K562 (cell line): ENCODE results near the gene LEPROT. TPM values are rescaled to one million over a fixed set of nuclear protein-coding genes. Genes with fewer than 3 reads are reported as not detected.

Experiments used
- BRD9 ChIP-seq: fragments of 450-650 bp; IDR thresholded peaks from 2 replicates; pipeline ENCODE4 v1.6.1; 2018; ENCODE audit warnings: low read depth; ENCODE audit not compliant: partially characterized antibody
- GATAD2A ChIP-seq: fragments of 450-650 bp; IDR thresholded peaks from 2 replicates; pipeline ENCODE4 v1.6.1; 2017
- HNRNPK ChIP-seq: fragments of 200-400 bp; formaldehyde crosslinking; IDR thresholded peaks from one replicate; pipeline ENCODE4 v1.6.1; 2018; ENCODE audit warnings: mild to moderate bottlenecking, low read depth, low read length; ENCODE audit not compliant: poor library complexity, severe bottlenecking
- HNRNPUL1 ChIP-seq: fragments of 200-400 bp; formaldehyde crosslinking; IDR thresholded peaks from 2 replicates; pipeline ENCODE4 v1.6.1; 2017; ENCODE audit warnings: low read length
- ILF3 ChIP-seq: fragments of 450-650 bp; IDR thresholded peaks from 2 replicates; pipeline ENCODE4 v1.6.1; 2018; ENCODE audit warnings: antibody characterized with exemption, mild to moderate bottlenecking, moderate library complexity, borderline replicate concordance
- MIER1 ChIP-seq: fragments of 450-650 bp; IDR thresholded peaks from 2 replicates; pipeline ENCODE4 v1.6.1; 2016; ENCODE audit warnings: antibody characterized with exemption, mild to moderate bottlenecking, low read depth
- NONO ChIP-seq, 2 experiments: fragments of 200-400 bp in 1 of 2; fragments of 450-650 bp in 1 of 2; formaldehyde crosslinking in 1 of 2; IDR thresholded peaks; 2 replicates each; pipeline ENCODE4 v1.6.1; 2017; ENCODE audit warnings: low read depth in 2 of 2, mild to moderate bottlenecking in 2 of 2, moderate library complexity in 2 of 2, low read length in 1 of 2
- PHB2 ChIP-seq: fragments of 450-650 bp; IDR thresholded peaks from 2 replicates; pipeline ENCODE4 v1.6.1; 2017; ENCODE audit warnings: low read depth
- POLR2AphosphoS5 ChIP-seq: IDR thresholded peaks from 2 replicates; pipeline ENCODE4 v1.6.1; 2011; ENCODE audit warnings: mild to moderate bottlenecking, low read depth, low read length, moderate library complexity; ENCODE audit not compliant: control insufficient read depth, insufficient read depth
- XRCC5 ChIP-seq: fragments of 200-400 bp; formaldehyde crosslinking; IDR thresholded peaks from 2 replicates; pipeline ENCODE4 v1.6.1; 2017; ENCODE audit warnings: low read depth, mild to moderate bottlenecking, low read length
- ZKSCAN8 ChIP-seq: fragments of 200-800 bp; sonication (Bioruptor generic); IDR thresholded peaks from 2 replicates; pipeline ENCODE4 v1.6.1; 2016; ENCODE audit warnings: missing genetic modification characterization, missing compliant biosample characterization
- ZNF780A ChIP-seq: fragments of 250-450 bp; sonication (Bioruptor Pico); IDR thresholded peaks from 2 replicates; pipeline ENCODE4 v1.5.0; 2021; ENCODE audit warnings: mild to moderate bottlenecking
- polyA plus RNA-seq, 8 experiments: library from polyadenylated mRNA; depleted of rRNA in 4 of 8; stranded (reverse) in 5 of 8; unstranded in 3 of 8; fragments of >200 nt; fragmentation: Nextera tagmentation in 2 of 8; fragmentation: Illumina TruSeq in 1 of 8; extraction: Ambion mirVana in 2 of 8; extraction: Trizol in 1 of 8; gene quantifications; 2 replicates each; pipeline versions ENCODE4 v1.2.1 to v1.2.3, GENCODE V29; 2011 to 2014; ENCODE audit warnings: inconsistent platforms in 1 of 8, missing spikeins in 1 of 8
- total RNA-seq, 7 experiments: library from RNA; depleted of rRNA in 6 of 7; stranded (reverse); fragments of >200 nt in 6 of 7; fragmentation: Illumina TruSeq in 2 of 7; extraction: Trizol in 2 of 7; gene quantifications; 2 replicates each; pipeline versions ENCODE4 v1.2.1 to v1.2.3, GENCODE V29; 2011 to 2021; ENCODE audit warnings: low replicate concordance in 1 of 7
- TF ChIP-seq, protein P1 (sequence below): fragments of 450-650 bp; IDR thresholded peaks from 2 replicates; pipeline ENCODE4 v1.7.1; 2018; ENCODE audit warnings: mild to moderate bottlenecking, low read depth; ENCODE audit not compliant: partially characterized antibody
- TF ChIP-seq, protein P2 (sequence below), 2 experiments: fragments of 450-650 bp; conservative IDR thresholded peaks; 2 replicates each; pipeline ENCODE4 v1.6.1; 2017; ENCODE audit warnings: mild to moderate bottlenecking in 2 of 2, moderate library complexity in 2 of 2
- TF ChIP-seq, protein P3 (sequence below), 2 experiments: fragments of 150-350 bp in 1 of 2; IDR thresholded peaks; 2 replicates each; pipeline ENCODE4 v1.6.1; 2012 to 2016; ENCODE audit warnings: low read depth in 2 of 2, low read length in 2 of 2, mild to moderate bottlenecking in 1 of 2, moderate library complexity in 1 of 2
- TF ChIP-seq, protein P4 (sequence below), 3 experiments: fragments of 200-800 bp in 1 of 3; sonication (Bioruptor generic) in 1 of 3; sonication (generic) in 1 of 3; formaldehyde crosslinking in 1 of 3; IDR thresholded peaks; 2 replicates each; pipeline versions ENCODE4 v1.6.1 to v1.8.0; 2016 to 2022; ENCODE audit warnings: mild to moderate bottlenecking in 2 of 3, missing compliant biosample characterization in 2 of 3, missing genetic modification characterization in 2 of 3, missing genetic modification reagents in 1 of 3

LEPROT gene
- total and polyA plus RNA-seq, 9 of the 15 experiments (the other 6 are each of a cell fraction or from before 2014, with no cell fraction given): 28.1 to 97.5 (median 45.8) TPM

DNA sequence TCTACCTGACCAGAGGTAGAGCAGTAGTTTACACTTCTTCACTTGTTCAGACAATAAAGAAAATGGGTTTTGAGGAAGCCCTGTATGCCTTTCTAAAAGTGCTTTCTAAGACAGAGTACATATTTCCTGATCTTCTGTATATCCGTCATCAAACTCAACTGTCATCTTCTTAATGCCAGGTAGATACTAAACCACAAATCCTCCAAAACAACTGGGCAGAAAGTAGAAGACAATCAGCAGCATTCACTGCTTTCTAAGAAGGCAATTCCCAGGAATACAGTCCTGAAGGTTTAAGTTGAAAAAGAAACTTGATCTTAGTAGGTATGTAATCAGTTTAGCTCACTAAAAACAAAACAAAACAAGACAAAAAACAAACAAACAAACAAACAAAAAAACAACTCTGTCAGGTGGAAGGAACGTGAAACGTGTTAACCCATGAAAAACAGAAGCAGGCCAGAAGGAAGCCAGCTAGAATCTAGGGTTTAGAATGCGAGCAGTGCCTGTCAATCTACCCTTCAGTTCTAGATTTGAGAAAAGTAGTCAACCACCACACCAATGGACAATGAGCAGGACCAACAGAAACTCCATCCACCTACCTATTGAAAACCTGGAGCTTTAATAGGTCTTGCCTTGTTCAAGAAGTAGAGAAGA lies 59.2 kb downstream of the LEPROT start (continued):
- TF ChIP-seq, protein P1, sequence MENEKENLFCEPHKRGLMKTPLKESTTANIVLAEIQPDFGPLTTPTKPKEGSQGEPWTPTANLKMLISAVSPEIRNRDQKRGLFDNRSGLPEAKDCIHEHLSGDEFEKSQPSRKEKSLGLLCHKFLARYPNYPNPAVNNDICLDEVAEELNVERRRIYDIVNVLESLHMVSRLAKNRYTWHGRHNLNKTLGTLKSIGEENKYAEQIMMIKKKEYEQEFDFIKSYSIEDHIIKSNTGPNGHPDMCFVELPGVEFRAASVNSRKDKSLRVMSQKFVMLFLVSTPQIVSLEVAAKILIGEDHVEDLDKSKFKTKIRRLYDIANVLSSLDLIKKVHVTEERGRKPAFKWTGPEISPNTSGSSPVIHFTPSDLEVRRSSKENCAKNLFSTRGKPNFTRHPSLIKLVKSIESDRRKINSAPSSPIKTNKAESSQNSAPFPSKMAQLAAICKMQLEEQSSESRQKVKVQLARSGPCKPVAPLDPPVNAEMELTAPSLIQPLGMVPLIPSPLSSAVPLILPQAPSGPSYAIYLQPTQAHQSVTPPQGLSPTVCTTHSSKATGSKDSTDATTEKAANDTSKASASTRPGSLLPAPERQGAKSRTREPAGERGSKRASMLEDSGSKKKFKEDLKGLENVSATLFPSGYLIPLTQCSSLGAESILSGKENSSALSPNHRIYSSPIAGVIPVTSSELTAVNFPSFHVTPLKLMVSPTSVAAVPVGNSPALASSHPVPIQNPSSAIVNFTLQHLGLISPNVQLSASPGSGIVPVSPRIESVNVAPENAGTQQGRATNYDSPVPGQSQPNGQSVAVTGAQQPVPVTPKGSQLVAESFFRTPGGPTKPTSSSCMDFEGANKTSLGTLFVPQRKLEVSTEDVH: no peak
- TF ChIP-seq PHB2: 0 out of 2 replicates have a peak, but pooled peaks have one; percentile 24
- TF ChIP-seq NONO (IDR thresholded peaks at IDR 0.05; ENCODE audit: low read depth in 2 of 2, low read length in 1 of 2): no peak
- TF ChIP-seq GATAD2A: peak; percentile 19; the same call in 1 of the 2 replicates
- TF ChIP-seq HNRNPUL1: no peak
- TF ChIP-seq XRCC5: no peak
- no peak for TF ChIP-seq ZNF780A (CRISPR knock-in tag)
- TF ChIP-seq, protein P2, sequence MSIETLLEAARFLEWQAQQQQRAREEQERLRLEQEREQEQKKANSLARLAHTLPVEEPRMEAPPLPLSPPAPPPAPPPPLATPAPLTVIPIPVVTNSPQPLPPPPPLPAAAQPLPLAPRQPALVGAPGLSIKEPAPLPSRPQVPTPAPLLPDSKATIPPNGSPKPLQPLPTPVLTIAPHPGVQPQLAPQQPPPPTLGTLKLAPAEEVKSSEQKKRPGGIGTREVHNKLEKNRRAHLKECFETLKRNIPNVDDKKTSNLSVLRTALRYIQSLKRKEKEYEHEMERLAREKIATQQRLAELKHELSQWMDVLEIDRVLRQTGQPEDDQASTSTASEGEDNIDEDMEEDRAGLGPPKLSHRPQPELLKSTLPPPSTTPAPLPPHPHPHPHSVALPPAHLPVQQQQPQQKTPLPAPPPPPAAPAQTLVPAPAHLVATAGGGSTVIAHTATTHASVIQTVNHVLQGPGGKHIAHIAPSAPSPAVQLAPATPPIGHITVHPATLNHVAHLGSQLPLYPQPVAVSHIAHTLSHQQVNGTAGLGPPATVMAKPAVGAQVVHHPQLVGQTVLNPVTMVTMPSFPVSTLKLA (conservative IDR thresholded peaks at IDR 0.05): no peak
- no peak for TF ChIP-seq MIER1
- no peak for TF ChIP-seq BRD9
- TF ChIP-seq ILF3: no peak
- TF ChIP-seq, protein P3, sequence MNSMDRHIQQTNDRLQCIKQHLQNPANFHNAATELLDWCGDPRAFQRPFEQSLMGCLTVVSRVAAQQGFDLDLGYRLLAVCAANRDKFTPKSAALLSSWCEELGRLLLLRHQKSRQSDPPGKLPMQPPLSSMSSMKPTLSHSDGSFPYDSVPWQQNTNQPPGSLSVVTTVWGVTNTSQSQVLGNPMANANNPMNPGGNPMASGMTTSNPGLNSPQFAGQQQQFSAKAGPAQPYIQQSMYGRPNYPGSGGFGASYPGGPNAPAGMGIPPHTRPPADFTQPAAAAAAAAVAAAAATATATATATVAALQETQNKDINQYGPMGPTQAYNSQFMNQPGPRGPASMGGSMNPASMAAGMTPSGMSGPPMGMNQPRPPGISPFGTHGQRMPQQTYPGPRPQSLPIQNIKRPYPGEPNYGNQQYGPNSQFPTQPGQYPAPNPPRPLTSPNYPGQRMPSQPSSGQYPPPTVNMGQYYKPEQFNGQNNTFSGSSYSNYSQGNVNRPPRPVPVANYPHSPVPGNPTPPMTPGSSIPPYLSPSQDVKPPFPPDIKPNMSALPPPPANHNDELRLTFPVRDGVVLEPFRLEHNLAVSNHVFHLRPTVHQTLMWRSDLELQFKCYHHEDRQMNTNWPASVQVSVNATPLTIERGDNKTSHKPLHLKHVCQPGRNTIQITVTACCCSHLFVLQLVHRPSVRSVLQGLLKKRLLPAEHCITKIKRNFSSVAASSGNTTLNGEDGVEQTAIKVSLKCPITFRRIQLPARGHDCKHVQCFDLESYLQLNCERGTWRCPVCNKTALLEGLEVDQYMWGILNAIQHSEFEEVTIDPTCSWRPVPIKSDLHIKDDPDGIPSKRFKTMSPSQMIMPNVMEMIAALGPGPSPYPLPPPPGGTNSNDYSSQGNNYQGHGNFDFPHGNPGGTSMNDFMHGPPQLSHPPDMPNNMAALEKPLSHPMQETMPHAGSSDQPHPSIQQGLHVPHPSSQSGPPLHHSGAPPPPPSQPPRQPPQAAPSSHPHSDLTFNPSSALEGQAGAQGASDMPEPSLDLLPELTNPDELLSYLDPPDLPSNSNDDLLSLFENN (IDR thresholded peaks at IDR 0.05; ENCODE audit: low read depth in 2 of 2, low read length in 2 of 2): no peak
- no peak for TF ChIP-seq POLR2AphosphoS5
- no peak for TF ChIP-seq ZKSCAN8
- TF ChIP-seq HNRNPK: no peak
- TF ChIP-seq, protein P4, sequence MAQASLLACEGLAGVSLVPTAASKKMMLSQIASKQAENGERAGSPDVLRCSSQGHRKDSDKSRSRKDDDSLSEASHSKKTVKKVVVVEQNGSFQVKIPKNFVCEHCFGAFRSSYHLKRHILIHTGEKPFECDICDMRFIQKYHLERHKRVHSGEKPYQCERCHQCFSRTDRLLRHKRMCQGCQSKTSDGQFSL (CRISPR knock-in tag; IDR thresholded peaks at IDR 0.05): no peak
- TF ChIP-seq, protein P4 (tag; IDR thresholded peaks at IDR 0.05): no peak
